HG03575 (cell line): Measurements from ENCODE around the gene SLC25A11.

Source experiments
- ATAC-seq: cut with Tn5 transposase; IDR thresholded peaks from one replicate; pipeline ENCODE4 v1.9.1; 2021; ENCODE audit not compliant: unreplicated experiment, insufficient number of reproducible peaks, low FRiP score; ENCODE audit errors: extremely low read depth

SLC25A11 gene

GRCh38 chr17:4967539-4968485 is 28.0 kb upstream of the SLC25A11 start, which contains the start of gene SPAG7:
TSS of gene SPAG7 (minus strand) at chr17:4967817. CDS start at chr17:4967804, 13 bp downstream.
- ATAC-seq, result peak; percentile 30

GRCh38 chr17:4966844-4967538 is 27.1 kb upstream of the SLC25A11 start:
- ATAC-seq, result peak; percentile 51

GRCh38 chr17:4965311-4965986 is 25.6 kb upstream of the SLC25A11 start:
- no peak for ATAC-seq

GRCh38 chr17:4960279-4960922 is 20.6 kb upstream of the SLC25A11 start:
- no peak for ATAC-seq

GRCh38 chr17:4959261-4959965 is 19.6 kb upstream of the SLC25A11 start:
- ATAC-seq, result no peak

- ATAC-seq, result no peak
Observed at GRCh38 chr17:4958102-4958501, 18.3 kb upstream of the SLC25A11 start.

- ATAC-seq, result no peak
Observed at GRCh38 chr17:4956493-4957061, 16.7 kb upstream of the SLC25A11 start.

- ATAC-seq, result no peak
Observed at GRCh38 chr17:4955091-4955490, 15.2 kb upstream of the SLC25A11 start.

GRCh38 chr17:4953451-4953961 is 13.7 kb upstream of the SLC25A11 start:
- ATAC-seq, result no peak

- no peak for ATAC-seq
Observed at GRCh38 chr17:4951486-4951885, 11.6 kb upstream of the SLC25A11 start.

GRCh38 chr17:4950746-4951204 is 10.9 kb upstream of the SLC25A11 start, which contains the start of gene ENO3:
TSS of gene ENO3 (plus strand) at chr17:4951119. CDS start at chr17:4951830, 711 bp downstream.
- no peak for ATAC-seq

GRCh38 chr17:4950075-4950745 is 10.4 kb upstream of the SLC25A11 start:
- no peak for ATAC-seq

- no peak for ATAC-seq
Observed at GRCh38 chr17:4949321-4950074, 9.7 kb upstream of the SLC25A11 start.

- ATAC-seq, result no peak
Observed at GRCh38 chr17:4948931-4949320, 9.1 kb upstream of the SLC25A11 start.

- no peak for ATAC-seq
Observed at GRCh38 chr17:4948166-4948930, 8.5 kb upstream of the SLC25A11 start, which contains the start of gene PFN1. TSS of gene PFN1 (minus strand) at chr17:4948530. CDS start at chr17:4948394, 136 bp downstream.
